ENCODE measurements around the gene MYO10.

DNA sequence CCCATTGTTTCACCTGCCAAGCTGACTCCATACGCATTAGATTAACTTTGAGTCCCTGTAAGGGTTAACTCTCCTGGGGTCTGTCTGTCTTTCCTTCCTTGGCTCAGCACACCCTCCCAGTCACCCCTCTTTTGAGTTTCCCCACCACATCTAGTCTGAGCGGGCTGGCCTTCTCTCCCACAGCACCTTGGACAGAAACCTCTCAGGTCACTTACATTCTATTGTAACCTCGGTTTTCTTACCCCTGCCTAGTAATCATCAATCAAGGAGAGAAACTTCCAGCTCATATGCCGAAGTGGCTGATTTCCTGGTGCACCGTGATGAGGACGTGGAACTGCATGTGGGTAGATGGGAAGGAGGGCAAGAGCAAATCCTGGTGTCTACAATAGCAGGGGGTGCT lies 102.1 kb downstream of the MYO10 start:
- TF ChIP-seq EP300 (IDR thresholded peaks at IDR 0.05) (no peak), POLR2A (IDR thresholded peaks at IDR 0.05) (no peak), CTCF (IDR thresholded peaks at IDR 0.05) (no peak), POLR2AphosphoS5 (IDR thresholded peaks at IDR 0.05) (no peak)
